ENCODE data around the gene LCAT.
"Not testable (repeated sequence)": the region's sequence is repeated elsewhere in the genome, so short reads cannot be mapped to it uniquely, and the experiment has no call there.

Gene LCAT

GRCh38 chr16:67943619-67944504, at the start of gene LCAT:
Gene LCAT, minus strand, starts transcription at chr16:67944120. Its CDS starts 19 bp downstream, at chr16:67944101.
- DNase-seq: no peak

DNA sequence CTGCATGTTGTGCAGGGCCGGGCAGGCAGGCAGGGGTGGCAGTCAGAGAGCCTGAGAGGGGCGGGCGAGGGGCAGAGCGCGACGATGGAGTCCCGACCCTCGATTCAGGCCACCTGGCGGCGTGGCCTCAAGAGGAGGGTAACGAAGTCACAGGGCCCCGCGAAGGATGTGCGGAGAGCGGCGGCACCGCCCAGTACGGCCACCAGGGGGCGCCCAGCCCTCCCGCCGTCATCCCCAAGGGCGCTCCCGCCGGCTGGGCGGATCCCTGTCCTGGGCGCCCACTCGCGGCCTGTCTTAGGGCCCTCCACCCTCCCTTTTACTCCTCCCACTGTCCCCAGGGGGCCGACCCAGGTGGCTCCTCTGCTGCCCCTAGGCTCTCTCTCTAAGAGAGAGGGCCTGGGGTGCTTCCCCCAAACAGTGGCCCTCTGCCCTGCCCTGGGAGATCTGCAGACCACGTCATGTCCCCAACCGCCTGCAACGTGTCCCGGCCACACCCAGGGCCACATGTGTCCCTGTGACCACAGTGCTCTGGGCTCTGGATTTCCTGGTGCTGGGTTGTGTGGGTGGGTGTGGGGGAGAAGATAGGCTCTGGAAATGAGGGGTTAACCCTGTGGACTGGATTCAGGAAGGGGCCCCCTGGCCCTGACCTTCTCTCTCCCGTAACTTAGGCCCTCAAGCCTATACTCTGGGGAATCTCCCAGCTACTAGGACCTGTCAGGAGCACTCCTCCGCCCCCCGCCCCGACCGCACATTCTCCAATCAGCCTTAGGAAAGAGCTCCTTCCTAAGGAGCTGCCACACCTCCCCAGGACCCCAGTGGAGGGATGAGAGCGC, 49.5 kb upstream of the LCAT start:
- no peak for DNase-seq

DNA sequence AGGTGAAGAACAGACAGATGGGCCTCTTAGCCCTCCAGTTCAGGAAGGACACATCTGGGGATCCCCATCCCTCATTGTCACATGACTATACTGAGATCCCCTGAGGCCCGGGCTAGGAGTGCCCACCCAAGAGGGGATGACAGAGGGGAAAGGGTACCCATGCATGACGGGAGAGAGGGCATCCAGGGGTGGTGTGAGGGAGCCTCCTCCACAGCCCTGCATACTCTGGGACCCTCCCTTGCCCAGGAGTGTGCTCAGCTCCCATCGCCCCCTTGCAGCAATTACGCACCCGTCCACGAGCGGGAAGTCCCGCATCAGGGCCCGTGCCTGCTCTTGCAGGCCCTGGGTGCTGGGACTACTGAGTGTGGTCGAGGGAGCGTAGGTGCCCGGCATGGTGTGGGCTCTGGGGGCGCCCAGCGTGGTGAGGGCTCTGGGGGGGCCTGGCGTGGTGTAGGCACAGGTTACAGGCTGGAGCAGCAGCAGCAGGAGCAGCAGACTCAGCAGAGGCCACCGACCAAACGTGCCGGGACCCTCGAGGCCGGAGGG, 48.8 kb upstream of the LCAT start:
- no peak for DNase-seq

DNA sequence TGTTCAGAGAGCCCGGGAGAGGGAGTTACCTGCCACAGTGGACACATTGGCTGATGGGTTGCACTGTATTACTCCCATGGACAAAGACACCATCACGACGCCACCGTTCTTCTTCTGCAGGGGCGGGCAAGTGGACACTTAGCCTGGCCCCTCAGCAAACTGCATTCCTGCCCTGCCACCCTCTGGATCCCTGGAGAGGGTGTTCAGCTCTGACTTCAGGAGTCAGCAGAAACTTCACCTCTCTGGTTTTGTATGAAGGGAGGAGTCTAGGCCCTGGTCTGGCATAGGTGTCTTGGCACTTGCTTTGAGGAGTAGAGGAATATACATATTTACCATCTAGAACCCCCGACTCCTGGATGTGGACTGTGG, 46.1 kb upstream of the LCAT start:
- DNase-seq: no peak

DNA sequence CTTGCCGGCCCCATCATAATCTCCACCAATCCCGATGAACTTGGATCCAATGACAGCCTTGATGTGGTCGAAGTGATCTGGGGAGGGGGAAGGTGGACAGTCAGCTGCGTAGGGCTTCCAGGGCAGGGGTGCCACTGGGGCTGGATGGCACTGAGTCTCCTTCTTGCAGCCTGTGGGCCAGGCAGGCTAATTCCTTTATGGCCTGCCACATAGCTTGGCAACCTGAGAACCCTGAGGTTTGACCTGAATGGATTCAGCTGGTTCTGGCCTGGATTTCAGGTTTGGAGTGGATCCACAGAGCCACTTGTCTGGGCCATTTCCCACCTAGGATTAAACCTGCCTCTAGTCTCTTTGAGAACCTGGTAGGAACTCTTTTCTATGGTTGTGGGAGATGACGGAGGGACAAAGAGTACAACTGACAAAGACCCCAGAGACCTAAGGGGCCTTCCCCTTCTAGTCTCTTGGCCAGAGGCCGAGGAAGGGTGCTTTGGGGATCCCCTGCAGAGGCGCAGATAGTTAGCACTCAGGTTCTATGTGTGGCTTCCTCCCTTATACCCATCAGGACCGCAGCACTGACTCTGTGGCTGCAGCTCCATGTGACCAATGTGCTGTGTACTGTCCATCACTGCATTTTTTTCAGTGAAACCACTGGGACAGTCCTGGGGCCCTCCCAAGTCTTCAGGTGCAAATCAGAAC, 45.5 kb upstream of the LCAT start:
- no peak for DNase-seq

GRCh38 chr16:67988675-67989074, 44.8 kb upstream of the LCAT start:
- DNase-seq: no peak

DNA sequence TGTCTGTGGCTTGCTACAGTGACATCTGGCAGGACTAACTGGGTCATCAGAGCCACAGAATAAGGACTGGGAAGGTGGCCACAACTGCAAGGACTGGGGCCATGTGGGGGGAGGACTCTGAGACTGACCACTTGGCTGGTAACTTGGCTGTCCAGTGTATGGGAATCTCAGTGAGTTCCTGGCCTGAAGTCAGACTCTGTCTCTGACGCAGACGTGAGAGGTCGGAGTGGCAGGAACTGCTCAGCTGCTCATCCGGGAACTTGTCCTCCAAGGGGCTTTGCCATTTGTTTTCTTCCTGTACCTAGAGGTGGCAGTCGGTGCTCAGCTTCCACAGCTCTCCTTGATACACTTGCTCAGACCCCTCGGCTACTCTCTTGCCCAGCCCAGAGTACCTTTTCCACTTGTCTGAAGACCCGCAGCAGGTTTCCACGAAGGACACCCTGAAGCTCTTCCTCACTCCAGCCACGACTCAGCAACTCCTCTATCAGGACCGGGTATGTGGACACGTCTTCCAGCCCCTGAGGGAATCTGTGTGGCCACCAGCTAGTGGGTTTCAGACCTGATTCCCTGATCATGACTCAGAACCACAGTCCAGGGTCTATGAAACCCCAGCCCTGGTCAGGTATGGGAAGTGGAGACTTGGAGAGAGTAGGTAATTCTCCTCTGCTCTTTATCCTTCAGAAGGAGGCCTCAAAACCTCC, 43.7 kb upstream of the LCAT start:
- DNase-seq: no peak

- no peak for DNase-seq
Observed at GRCh38 chr16:67986949-67987348, 43.0 kb upstream of the LCAT start.

GRCh38 chr16:67982011-67982696, 38.2 kb upstream of the LCAT start:
- no peak for DNase-seq

GRCh38 chr16:67979955-67980678, 36.2 kb upstream of the LCAT start, which contains the start of gene DPEP3:
Gene DPEP3, minus strand, starts transcription at chr16:67980499. Its CDS starts 119 bp downstream, at chr16:67980380.
- DNase-seq: no peak

GRCh38 chr16:67977469-67978227, 33.7 kb upstream of the LCAT start:
- no peak for DNase-seq

- no peak for DNase-seq
Observed at GRCh38 chr16:67977005-67977404, 33.1 kb upstream of the LCAT start.

DNA sequence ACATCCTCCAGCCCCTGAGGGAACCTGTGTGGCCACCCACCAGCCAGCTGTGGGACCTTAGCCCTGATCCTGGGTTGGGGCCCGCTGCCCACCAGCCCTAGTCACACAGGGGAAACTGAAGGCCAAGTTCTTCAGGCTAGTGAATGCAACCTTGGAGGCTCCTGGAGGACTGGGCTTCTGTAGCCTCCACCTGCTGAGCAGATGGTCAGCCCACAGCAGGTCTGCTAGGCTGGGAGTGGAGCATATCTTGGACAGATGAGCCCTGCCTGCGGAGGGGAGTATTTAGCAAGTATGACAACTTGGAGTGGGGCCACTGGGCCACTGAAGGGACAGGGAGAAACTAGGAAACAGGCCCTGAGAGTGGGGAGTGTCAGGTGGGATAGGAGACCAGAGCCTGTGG, 32.3 kb upstream of the LCAT start:
- no peak for DNase-seq

- DNase-seq: no peak
Observed at GRCh38 chr16:67975321-67976105, 31.6 kb upstream of the LCAT start.

- not testable (repeated sequence) for DNase-seq
Observed at GRCh38 chr16:67972285-67972684, 28.4 kb upstream of the LCAT start.

DNA sequence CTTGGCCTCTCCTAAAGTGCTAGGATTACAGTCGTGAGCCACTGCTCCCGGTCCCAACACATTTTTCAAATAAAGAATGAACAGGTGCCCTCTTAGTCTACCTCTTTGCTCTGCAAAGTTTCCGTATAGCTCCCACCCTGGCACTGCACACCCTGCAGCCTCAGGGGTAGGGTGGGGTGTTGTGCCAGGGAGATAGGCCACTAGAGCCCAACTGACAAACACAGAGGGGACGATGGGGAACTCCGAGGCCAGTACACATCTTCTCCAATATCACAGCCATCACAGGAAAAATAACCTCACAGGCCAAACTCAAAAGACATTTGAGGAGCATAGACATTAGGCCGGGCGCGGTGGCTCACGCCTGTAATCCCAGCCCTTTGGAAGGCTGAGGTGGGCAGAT, 27.2 kb upstream of the LCAT start:
- DNase-seq: no peak

DNA sequence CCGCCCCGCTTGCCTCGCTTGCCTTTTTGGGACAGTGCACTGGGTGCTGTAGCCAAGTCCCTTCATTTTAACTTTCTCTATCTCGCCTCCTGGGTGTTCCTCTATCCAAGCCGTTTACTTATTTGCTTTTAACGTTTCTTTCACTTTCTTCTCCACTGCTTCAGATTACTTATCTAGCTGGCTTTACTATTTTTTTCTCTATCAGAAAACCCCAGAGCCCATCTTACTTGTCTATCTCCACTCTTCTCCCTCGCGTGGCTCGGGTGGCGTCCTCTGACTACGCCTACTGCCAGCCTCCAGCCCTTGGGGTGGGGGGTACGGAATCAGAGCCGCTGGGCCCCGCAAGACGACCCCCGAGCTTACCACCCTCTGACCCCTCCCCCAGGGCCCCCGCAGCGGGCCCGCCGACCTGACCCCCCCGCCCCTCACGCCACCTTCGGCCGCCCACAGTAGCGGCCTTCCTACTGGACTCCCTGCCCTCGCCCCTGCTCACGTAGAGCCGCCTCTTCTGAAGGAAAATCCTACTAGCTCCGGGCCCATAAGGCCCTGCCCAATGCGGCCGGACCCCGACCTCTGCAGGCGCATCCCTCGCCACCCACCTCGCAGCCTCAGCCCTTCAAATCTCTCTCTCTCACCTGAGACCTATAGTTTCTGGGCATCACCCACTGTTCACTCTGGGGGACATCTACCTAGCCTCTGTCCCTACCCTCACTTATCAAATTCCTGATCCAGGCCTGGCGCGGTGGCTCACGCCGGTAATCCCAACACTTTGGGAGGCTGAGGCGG, 25.5 kb upstream of the LCAT start:
- DNase-seq: no peak

Measured in T1000 (cell line).